DMS 273 (cell line): ENCODE results near the gene GRAMD4.

Experiments used
- DNase-seq: peaks from one replicate; lab custom pipeline; 2025; ENCODE audit not compliant: unreplicated experiment; lab: John Stamatoyannopoulos, UW

Gene GRAMD4, protein sequence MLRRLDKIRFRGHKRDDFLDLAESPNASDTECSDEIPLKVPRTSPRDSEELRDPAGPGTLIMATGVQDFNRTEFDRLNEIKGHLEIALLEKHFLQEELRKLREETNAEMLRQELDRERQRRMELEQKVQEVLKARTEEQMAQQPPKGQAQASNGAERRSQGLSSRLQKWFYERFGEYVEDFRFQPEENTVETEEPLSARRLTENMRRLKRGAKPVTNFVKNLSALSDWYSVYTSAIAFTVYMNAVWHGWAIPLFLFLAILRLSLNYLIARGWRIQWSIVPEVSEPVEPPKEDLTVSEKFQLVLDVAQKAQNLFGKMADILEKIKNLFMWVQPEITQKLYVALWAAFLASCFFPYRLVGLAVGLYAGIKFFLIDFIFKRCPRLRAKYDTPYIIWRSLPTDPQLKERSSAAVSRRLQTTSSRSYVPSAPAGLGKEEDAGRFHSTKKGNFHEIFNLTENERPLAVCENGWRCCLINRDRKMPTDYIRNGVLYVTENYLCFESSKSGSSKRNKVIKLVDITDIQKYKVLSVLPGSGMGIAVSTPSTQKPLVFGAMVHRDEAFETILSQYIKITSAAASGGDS

DNA sequence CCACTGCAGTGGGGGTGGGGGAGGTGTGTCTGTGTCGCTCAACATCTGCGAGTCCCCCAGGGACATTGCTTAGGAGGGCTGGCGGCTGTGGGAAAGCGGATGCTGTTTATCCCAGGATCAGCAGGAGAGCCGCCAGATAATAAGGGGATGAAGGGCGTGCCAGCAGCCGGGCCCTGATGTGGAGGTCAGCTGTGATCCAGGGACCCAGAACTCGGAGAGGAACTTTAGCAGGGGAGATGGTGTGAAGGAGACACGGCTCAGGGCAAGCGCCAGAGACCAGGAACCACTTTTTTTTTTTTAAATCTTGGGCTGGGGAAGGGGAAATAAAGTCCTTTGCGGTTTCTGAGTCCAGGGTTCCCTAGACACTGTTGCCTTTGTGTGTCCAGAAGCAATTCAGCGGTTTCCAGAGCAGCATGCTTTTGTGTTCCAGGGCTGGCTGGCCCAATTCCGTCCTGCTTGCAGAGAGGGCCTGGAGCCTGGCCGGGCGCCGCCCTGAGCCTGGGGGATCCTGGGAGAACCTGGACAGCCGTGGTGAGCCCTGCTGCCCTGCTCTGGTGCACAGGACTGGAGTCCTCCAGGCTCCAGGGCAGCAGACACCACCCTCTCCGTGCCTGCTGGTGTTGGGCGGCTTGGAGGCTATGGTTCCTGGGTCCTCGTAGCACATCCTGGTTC lies at the start of gene GRAMD4:
Gene GRAMD4, plus strand, starts transcription at position 557 of the 672 bp plus-strand sequence. CDS start 6,414 bp downstream, outside the sequence.
- DNase-seq = peak; percentile 72

DNA sequence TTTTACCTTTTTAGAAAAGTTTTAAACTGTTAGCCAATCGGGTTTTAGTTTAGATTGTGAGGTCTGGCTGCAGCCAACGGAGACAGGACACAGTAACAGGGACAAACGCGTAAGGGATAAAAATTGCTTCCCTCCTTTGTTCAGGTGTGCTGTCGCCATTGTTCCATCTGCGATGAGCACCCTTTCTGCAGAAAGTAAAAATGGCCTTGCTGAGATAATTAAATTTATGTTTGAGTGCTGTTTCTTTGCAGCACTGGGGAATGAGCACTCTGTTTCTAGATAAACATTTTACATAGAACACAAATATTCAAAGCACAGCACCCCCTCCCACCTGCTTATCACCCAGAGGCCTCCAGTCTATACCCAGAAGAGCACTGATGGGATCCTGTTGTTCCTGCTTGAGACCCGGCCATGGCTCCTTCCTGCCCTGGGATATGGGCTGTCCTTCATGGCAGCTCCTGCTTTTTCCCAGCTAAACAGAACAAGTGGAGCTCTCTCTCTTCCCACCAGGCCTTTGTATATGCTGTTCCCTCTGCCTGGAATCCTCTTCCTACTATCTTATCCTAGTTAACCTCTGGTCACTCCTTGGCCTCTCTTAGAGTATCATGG lies 48.4 kb upstream of the GRAMD4 start:
- DNase-seq = no peak

DNA sequence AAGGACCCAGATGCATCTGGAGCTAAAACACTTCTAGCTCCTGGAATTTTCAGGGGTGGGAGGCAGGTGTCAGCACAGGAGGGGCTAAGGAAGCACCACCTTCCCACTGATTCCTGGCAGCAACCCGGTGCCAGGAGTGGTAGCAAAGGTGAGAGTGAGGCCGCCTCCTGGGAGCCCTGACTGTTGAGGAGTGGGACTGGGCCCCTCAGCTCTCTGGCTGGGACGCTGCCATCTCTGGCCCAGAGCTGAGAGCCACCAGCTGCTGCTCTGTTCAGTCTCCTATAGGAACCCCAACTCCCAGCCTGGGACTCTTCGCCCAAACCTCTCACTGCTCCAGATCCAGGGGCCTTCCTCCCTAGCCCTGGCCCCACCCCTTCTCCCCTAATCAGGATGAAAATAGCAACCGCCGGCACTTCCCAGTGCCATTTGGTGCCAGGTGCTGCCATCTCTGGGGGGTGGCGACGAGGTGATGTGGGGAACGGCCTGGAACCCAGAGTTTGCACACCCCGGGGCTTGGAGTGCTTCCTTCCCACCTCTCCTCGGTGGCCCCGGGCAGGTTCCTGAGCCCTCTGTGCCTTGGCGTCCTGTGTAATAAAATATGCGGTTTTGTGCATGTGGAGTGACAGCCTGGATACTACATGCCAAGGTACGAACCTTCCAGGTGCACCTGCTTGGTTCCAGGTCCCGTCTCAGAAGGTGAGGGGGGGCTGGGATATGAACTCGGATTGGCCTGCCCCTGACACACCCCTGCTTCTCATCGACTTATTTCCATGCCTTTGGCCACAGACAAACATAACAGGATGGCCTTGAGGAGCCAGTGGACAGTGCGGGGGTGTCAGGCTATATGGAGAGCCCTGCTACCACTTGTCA lies 47.0 kb upstream of the GRAMD4 start:
- DNase-seq = no peak

DNA sequence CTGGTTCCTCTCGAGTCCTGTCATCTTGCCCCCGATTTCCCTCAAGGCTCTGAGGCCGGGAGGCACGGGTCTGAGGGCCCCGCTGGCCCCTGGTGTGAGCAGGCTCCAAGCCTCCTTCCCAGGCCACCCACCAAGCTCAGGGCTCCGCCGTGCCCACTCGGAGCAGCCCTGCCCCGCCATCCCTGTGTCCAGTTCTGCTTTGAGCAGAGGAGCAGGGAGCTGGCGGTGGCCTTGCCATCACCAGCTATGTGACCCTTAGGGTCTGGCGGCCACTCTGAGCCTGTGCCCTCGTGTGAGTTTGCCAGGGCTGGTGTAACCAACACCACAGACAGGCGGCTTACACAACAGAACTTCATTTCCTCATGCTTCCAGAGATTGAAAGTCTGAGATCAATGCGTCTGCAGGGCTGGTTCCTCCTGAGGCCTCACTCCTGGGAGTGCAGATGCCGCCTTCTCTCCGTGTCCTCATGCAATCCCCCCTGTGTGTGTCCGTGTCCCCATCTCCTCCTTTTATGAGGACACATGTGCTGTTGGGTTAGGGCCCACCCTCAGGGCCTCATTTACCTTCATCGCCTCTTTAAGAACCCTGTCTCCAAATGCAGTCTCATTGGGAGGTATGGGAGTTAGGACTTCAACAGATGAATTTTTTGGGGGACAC lies 46.3 kb upstream of the GRAMD4 start:
- DNase-seq = no peak

DNA sequence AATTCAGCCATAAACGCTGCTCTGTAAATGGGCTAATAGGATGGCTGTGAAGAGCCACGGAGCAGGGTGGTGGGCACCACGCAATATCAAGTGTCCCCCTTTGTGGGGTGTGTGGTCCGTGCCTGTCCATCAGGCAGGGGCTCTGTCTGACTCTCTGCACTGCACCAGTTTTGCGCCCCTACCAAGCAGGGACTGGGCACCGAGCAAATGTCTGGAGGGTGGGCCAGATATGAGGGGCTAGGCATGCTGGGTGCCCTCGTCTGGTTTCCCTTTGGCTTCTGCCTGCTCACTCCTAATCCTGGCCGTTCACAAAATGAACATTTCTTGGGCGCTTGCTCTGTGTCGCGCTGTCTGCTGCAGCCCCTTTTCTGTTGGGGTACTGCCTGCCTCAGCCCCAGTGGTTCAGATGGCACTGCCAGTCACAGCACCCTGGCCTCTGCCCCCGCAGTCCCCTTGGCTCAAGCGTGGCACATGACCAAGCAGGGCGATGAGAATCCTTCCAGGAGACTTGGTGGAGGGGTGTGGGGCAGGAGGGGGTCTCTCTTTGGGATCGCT lies 45.7 kb upstream of the GRAMD4 start:
- DNase-seq = no peak

DNA sequence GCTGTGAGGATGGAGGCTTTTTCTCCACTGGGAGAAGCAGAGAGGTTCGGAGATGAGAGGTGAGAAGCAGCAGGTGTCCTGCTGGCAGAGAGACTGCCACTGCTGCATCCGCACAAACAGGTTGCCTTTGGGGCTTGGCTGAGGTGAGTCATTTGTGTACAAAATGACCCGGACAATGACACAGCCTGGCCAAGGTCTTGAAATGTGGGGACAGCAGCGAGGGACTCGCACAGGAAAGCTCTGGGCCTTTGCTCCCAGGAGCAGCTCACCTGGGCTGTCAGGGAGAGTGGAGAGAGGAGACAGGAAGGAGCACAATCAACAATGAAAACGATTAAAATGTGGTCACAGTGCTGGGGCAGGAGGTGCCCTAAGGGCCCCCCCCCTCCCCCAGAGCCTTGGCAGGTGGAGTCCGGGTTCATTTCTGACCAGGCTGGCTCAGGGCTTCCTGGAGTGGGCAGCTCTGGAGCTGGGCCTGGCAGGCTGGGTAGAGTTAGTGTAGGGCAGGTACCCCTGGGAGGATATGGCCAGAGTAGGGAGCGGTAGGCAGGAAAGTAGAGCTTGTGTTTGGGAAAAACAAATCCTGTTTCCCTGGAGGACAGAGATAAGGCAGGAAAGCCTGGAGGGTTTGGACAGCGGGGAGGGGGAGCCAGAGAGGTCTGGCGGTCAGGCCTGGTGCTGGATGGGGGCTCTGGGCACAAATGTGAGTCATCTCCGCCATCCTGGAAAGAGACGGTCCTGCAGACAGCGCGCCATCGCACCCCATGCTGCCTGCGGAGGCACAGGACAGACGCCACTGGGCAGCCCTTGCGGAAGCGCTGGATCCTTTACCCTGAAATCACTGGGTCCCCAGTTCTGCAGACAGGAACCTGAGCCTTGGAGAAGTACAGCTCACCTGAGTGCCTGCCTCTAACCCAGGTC lies 44.9 kb upstream of the GRAMD4 start:
- DNase-seq = no peak

DNA sequence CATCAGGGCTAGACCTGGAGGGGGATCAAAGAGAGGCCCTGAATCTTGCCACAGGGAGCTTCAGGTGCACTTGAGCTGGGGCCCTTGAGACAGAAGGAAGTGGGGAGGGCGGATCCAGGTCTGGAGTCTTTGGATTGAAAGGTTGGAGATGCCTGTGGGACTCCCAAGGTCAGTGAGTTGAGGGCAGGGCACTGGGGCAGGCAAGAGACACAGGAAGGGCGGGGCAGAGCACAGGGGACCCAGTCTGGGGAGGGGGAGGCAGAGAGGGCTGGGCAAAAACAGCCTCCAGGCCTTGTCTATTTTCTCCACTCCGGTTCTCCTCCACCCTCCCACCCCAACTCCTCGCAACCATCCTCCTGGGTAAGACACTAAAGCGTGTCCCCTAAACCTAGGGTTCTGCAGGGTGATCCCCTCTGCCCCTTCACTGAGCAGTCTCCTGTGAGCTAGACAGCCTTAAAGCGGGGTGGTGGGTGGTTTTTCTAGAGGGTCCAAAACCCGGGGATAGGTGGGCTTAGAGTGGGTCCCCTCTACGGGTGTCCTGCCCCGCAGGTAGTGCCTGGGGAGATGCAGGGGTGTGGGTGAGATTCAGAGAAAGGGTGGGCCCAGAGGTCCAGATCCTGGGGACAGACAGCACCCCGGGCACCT lies 44.2 kb upstream of the GRAMD4 start:
- no peak for DNase-seq

DNA sequence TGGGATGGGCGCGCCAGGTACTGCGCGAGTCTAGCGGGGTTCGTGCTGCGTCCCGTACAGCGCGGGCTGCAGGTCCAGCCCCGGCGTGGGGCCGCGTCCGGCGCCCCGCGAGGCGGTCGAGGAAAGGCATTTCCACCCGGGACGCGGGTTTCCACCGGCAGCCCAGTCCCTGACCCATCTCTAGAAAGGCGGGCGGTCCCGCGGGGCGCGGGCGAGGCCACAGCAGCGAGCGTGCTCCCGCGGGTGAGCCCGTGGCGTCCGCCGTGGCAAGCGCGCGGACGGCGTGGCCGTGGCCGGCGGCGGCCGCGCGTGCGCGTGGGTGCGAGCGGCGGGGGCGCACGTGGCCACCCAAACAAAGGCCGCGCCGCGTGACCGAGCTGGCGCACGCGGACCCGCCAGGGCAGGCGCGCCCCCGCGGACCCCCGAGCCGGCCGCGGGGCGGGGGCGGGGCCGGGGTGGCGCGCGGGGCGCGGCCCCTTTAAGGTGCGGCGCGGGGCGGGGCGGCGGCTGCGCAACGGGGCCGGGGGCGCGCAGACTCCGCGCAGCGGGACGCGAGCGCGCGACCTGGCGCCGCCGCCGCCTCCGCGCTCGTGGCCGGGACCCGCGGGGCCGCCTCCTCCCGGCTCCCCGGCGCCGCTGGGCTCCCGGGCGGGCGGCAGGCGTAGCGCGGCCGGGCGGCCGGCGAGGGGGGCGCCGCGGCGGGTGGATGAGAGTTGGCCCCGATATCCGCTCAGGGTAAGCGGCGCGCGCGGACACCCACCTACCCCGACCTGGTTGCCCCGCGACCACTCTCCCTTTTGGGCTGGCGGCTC lies 43.4 kb upstream of the GRAMD4 start:
- peak; percentile 81 for DNase-seq

DNA sequence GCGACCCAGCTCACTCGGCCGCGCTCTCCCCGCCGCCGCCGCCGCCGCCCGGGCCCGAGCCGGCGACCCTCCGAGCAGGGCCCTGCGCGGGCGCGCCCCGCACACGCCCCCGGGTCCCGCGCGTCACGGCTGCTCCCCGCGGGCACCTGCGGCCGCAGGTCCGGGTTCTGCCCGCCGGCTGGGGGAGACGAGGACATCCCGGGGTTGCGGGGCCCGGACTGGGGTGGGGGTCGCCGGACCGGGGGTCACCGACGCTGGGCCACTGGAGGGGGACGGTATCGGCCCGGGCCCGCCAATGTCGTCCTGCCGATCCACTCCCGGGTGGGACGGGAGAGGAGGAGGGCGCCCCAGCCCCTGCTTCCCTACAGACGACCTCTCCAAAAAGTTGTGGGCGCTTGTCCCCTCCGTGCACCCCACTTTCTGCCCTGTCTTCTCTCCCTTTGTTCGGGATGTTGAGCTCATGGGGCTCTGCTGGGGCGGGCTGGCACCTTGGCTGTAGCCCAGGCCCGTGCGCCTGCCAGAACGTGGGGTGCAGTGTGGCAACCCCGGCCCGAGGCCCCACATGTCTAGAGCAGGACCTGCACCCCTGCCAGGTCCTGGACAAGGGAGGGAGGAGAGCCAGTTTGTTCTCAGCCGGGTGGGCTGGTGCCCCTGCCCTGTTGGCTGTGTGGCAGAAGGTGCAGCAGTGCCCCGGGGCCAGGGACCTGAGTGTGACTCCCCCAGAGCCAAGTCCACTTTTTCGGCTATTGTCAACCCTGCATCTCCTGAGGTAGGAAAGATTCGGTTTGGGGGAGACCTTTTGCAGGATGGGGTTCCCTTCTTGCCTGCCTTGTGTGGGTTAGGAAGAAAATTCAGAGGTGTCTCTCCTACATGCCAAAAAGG lies 42.6 kb upstream of the GRAMD4 start:
- peak; percentile 51 for DNase-seq

DNA sequence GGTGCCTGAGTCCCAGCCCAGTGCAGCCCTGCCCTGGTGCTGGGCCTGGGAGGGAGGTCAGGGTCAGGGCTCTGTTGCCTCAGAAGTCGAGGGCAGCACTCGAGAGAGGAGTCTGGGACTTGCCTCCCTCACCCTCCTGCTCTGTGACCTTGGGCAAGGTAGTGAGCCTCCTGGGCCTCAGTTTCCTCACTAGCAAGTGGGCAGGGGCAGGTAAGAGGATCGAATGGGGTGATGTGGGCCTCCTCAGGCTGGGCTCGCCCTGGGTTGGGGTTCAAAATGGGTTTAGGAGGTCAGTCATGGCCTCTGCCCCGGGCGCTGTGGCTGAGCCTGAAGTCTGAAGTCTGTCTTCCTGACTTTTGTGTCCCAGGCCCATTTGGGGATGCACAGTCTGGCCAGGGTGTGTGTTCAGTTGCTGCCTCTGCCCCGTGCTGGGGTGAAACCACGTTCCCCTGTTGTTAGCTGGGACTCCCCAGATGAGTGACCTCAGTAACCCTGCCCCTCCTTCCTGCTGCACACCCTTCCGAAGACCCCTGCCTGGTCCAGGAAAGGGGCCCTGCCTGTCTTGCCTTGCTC lies 41.8 kb upstream of the GRAMD4 start:
- no peak for DNase-seq

DNA sequence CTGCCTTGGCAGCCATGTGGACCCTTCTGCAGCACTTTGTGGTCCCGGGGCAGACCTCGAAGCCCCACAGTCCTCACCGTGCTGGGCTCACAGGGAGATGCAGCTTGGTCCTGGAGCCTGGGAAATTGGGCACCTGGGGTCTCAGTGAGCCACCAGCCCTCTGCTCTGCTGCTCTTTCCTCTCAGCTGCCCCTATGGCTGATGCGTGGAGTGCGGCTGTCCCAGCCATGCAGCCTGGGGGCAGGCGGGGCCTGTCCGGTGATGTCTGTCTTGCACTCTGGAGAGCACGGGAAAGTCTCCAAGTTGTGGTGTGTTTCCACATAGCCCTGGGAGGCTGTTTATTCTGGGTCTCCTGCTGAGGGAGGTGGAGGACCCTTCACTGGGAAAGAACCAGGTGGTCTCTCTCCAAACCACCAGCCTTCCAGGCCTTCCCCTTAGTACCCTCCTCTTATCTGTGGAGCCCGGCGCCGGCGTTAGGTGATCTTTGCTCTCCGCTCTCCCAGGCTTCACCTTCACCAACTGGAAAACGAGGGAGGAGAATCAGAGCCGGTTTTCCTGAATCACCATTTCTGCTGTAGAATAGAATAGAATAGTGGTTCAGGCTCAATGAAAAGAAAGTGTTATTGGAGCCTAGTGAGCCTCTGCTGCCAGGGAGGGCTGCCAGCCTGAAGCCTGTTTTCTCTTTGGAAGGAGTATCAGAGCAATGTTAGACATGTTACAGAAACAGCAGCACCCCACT lies 41.2 kb upstream of the GRAMD4 start:
- DNase-seq = no peak

DNA sequence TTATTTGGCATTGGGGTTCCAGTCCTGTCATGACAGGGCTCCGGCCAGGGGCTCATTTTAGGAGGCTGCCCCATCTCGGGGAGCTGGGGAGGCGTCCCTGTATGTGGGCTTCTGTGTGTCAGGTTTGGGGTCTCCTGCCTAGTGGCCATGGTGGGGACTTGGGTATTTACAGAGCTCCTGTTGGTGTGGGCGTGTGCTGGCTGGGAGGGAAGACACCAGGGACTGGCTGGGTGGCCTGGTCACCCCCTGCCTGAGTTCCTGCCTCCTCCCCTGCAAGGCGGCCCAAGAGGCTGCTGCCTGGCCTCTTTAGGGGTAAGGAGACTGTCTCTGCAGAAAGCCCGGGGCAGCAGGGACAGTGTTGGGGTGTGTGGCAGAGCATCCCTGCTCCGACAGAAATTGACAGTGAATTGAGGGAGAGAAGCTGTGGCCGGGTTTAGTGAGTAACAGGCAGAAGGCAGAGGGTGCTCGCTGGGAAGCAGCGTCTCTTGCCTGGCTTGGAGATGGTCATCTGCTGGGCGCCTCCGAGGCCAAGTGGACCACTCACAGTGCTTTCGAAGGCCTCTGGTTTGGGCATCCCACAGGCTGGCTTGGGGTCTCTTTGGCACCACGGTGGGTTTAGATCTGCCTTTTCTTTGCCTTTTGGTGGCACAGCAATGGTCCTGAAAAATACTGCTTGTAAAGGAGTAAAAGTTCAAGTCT lies 40.3 kb upstream of the GRAMD4 start:
- no peak for DNase-seq

DNA sequence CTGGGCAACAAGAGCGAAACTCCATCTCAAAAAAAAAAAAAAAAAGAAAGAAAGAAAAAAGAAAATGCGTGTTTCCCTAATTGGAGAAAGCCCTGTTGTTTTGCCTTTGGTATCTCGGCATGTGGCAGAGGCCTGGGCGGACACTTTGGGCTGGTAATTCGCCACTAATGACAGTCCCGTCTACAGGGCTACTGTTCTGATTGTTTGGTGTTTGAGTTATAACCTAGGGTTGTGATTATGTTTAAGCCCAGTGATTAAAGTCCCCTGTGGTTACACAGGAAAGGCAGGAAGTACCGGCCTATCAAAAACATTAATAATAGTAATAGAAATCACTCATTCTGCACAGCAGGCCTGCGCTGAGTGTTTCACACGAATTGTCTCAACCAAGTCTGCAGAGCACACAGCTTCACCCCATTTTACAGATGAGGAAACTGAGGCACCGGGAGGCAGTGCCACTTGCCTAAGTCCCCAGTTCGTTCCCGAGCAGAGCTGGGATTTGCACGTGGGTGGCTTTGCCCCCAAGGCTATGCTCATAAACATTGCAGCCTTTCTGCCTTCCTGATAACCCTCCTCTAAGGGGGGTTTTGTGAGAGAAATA lies 39.1 kb upstream of the GRAMD4 start:
- DNase-seq = no peak

DNA sequence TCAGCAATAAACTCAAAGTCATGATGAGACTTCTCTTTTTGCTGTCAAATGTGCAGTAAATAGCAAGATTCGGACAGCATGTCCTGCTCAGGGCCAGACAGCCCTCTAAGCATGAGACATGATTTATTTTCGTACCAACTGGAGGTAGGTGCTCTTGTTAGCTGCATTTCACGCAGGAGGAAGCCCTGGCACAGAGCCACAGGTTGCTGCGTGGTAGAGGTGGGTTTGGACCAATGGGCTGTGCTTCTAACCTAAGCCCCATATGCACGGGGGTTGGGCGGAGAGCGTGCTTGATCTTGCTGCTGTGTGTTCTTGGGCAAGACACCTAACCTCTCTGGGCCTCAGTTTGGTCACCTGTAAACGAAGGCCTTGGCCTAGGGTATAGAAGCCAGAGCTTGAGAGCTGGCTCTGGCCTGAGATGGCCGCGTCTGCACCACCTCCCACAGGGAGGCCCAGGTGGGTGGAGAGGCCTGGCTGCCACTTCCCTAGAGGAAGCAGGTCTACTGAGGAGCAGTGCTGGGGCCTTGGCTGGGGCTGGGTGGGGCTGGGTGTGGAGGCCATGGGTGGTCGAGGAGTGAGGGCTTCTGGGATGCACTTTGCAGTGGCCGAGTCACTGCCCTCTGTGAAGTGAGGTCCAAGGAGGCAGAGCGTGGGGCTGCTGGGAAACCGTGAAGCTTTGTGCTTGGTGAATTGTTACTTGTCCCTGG lies 38.5 kb upstream of the GRAMD4 start:
- DNase-seq = no peak
